ENCODE data around the gene XRCC1. TPM values are rescaled to one million over a fixed set of nuclear protein-coding genes. Genes with fewer than 3 reads are reported as not detected.

Gene XRCC1
- total RNA-seq, 3 donors from 2014 or later (not counting 1 experiment from before 2014, with no cell fraction given) = 33.2 to 43.9 (median 40.7) TPM

- Histone ChIP-seq H3K27me3 (ENCODE audit: control insufficient read depth, insufficient read depth, low read length) (no peaks in the 10 kb centered on the region), H3K4me1 (ENCODE audit: control insufficient read depth, insufficient read depth, low read length) (peaks cover 7% of the 10 kb centered on the region), H3K4me3 (ENCODE audit: low read length) (no peak overlapping the region), H3K9me3 (ENCODE audit: control insufficient read depth, insufficient read depth, low read length) (no peaks in the 10 kb centered on the region), H3K27ac (ENCODE audit: low read length) (no peak overlapping the region), H3K36me3 (ENCODE audit: control insufficient read depth, insufficient read depth, low read length) (peaks cover 37% of the 10 kb centered on the region)
- H3K4me3 Mint-ChIP-seq = no peak overlapping the region
- H3K4me1 Mint-ChIP-seq = peaks cover 8 to 11% of the 10 kb centered on the region in 2 donors
- TF ChIP-seq CTCF (IDR thresholded peaks at IDR 0.05) = no peak
- 96% methylated on average over 15 of the region's 15 CpGs for WGBS (ENCODE audit: insufficient coverage)
- intact Hi-C loops (cut with micrococcal nuclease) = no loop called here
- peak overlapping the region; percentile 41 to 63 for H3K27ac Mint-ChIP-seq
- DNase-seq (no peak), ATAC-seq (no peak)
- no peaks in the 10 kb centered on the region for H3K9me3 Mint-ChIP-seq
- no peaks in the 10 kb centered on the region for H3K27me3 Mint-ChIP-seq (ENCODE audit: low read depth in 2 of 2)
- no peaks in the 10 kb centered on the region for H3K36me3 Mint-ChIP-seq
These were observed 20.9 kb downstream of the XRCC1 start for GRCh38 chr19:43554317-43554895.

- 100% methylated on average over 3 of the region's 4 CpGs for WGBS (ENCODE audit: insufficient coverage)
- ATAC-seq (no peak), DNase-seq (no peak)
- H3K9me3 Mint-ChIP-seq = no peaks in the 10 kb centered on the region
- H3K27me3 ChIP-seq (ENCODE audit: control insufficient read depth, insufficient read depth, low read length) = no peaks in the 10 kb centered on the region
- no peak overlapping the region for H3K27ac ChIP-seq (ENCODE audit: low read length)
- peaks cover 8 to 11% of the 10 kb centered on the region in 2 donors for H3K4me1 Mint-ChIP-seq
- no peaks in the 10 kb centered on the region for H3K36me3 Mint-ChIP-seq
- H3K36me3 ChIP-seq (ENCODE audit: control insufficient read depth, insufficient read depth, low read length) = peaks cover 39% of the 10 kb centered on the region
- H3K27me3 Mint-ChIP-seq (ENCODE audit: low read depth in 2 of 2) = no peaks in the 10 kb centered on the region
- no peak for TF ChIP-seq CTCF (IDR thresholded peaks at IDR 0.05)
- H3K4me3 ChIP-seq (ENCODE audit: low read length) = no peak overlapping the region
- intact Hi-C loops (cut with micrococcal nuclease) = no loop called here
- H3K4me1 ChIP-seq (ENCODE audit: control insufficient read depth, insufficient read depth, low read length) = peaks cover 7% of the 10 kb centered on the region
- H3K9me3 ChIP-seq (ENCODE audit: control insufficient read depth, insufficient read depth, low read length) = no peaks in the 10 kb centered on the region
- H3K4me3 Mint-ChIP-seq = no peak overlapping the region
- no peak overlapping the region for H3K27ac Mint-ChIP-seq
These were observed 21.7 kb downstream of the XRCC1 start for GRCh38 chr19:43553656-43554055.

- H3K4me3 Mint-ChIP-seq = no peak overlapping the region
- DNase-seq (no peak), ATAC-seq (no peak)
- Histone ChIP-seq H3K27me3 (ENCODE audit: control insufficient read depth, insufficient read depth, low read length) (no peaks in the 10 kb centered on the region), H3K4me1 (ENCODE audit: control insufficient read depth, insufficient read depth, low read length) (peaks cover 7% of the 10 kb centered on the region), H3K9me3 (ENCODE audit: control insufficient read depth, insufficient read depth, low read length) (no peaks in the 10 kb centered on the region), H3K4me3 (ENCODE audit: low read length) (no peak overlapping the region), H3K36me3 (ENCODE audit: control insufficient read depth, insufficient read depth, low read length) (peaks cover 36% of the 10 kb centered on the region), H3K27ac (ENCODE audit: low read length) (no peak overlapping the region)
- no peaks in the 10 kb centered on the region for H3K36me3 Mint-ChIP-seq
- H3K27ac Mint-ChIP-seq = no peak overlapping the region
- no peak for TF ChIP-seq CTCF (IDR thresholded peaks at IDR 0.05)
- WGBS (ENCODE audit: insufficient coverage) = 62% methylated on average over 2 of the region's 3 CpGs
- H3K9me3 Mint-ChIP-seq = no peaks in the 10 kb centered on the region
- H3K4me1 Mint-ChIP-seq = peaks cover 8 to 11% of the 10 kb centered on the region in 2 donors
- intact Hi-C loops (cut with micrococcal nuclease) = no loop called here
- H3K27me3 Mint-ChIP-seq (ENCODE audit: low read depth in 2 of 2) = no peaks in the 10 kb centered on the region
These were observed 22.7 kb downstream of the XRCC1 start for GRCh38 chr19:43552616-43553015.

- no peak overlapping the region for H3K27ac Mint-ChIP-seq
- no peak overlapping the region for H3K4me3 ChIP-seq (ENCODE audit: low read length)
- H3K9me3 Mint-ChIP-seq = no peaks in the 10 kb centered on the region
- DNase-seq (no peak), ATAC-seq (no peak)
- no peaks in the 10 kb centered on the region for H3K36me3 Mint-ChIP-seq
- H3K27me3 Mint-ChIP-seq (ENCODE audit: low read depth in 2 of 2) = no peaks in the 10 kb centered on the region
- intact Hi-C loops (cut with micrococcal nuclease) = no loop called here
- no peaks in the 10 kb centered on the region for H3K27me3 ChIP-seq (ENCODE audit: control insufficient read depth, insufficient read depth, low read length)
- no peak for TF ChIP-seq CTCF (IDR thresholded peaks at IDR 0.05)
- H3K4me1 Mint-ChIP-seq = peaks cover 8 to 11% of the 10 kb centered on the region in 2 donors
- no peak overlapping the region for H3K27ac ChIP-seq (ENCODE audit: low read length)
- H3K36me3 ChIP-seq (ENCODE audit: control insufficient read depth, insufficient read depth, low read length) = peaks cover 36% of the 10 kb centered on the region
- 98% methylated on average over 3 of the region's 3 CpGs for WGBS (ENCODE audit: insufficient coverage)
- H3K4me3 Mint-ChIP-seq = no peak overlapping the region
- peaks cover 7% of the 10 kb centered on the region for H3K4me1 ChIP-seq (ENCODE audit: control insufficient read depth, insufficient read depth, low read length)
- H3K9me3 ChIP-seq (ENCODE audit: control insufficient read depth, insufficient read depth, low read length) = no peaks in the 10 kb centered on the region
These were observed 23.2 kb downstream of the XRCC1 start for GRCh38 chr19:43552198-43552450.
